ENCODE data around the gene PPM1J.

GRCh38 chr1:112711670-112712069 lies 3.5 kb downstream of the PPM1J start:
- TF ChIP-seq EZH2phosphoT487 (IDR thresholded peaks at IDR 0.05; ENCODE audit: insufficient read depth, low read depth): no peak
- TF ChIP-seq EZH2 (IDR thresholded peaks at IDR 0.05; ENCODE audit: insufficient read depth, poor library complexity, severe bottlenecking): no peak
